Smooth muscle cell (in vitro differentiated cells): ENCODE results near the gene NGEF. TPM values are rescaled to one million over a fixed set of nuclear protein-coding genes. Genes with fewer than 3 reads are reported as not detected.

Experiments used
- DNase-seq: peaks from one replicate; lab custom pipeline; 2025; ENCODE audit not compliant: unreplicated experiment; lab: John Stamatoyannopoulos, UW
- H2AFZ ChIP-seq: fragments of 200-600 bp; sonication (generic); 2 replicates; pipeline ENCODE4 v1.6.0; 2016; ENCODE audit warnings: antibody characterized with exemption, low read depth, mild to moderate bottlenecking
- H3F3A ChIP-seq: fragments of 200-600 bp; sonication (generic); 2 replicates; pipeline ENCODE4 v1.6.0; 2017; ENCODE audit warnings: antibody characterized with exemption, low read depth
- H3K27ac ChIP-seq: fragments of 200-600 bp; sonication (generic); 2 replicates; pipeline ENCODE4 v1.5.1; 2016; ENCODE audit warnings: low read depth, mild to moderate bottlenecking
- H3K27me3 ChIP-seq: fragments of 200-600 bp; sonication (generic); 2 replicates; pipeline ENCODE4 v1.6.1; 2016; ENCODE audit warnings: low read depth, mild to moderate bottlenecking
- H3K36me3 ChIP-seq: fragments of 200-600 bp; sonication (generic); 2 replicates; pipeline ENCODE4 v1.5.1; 2016; ENCODE audit warnings: low read depth
- H3K4me1 ChIP-seq: fragments of 200-600 bp; sonication (generic); 2 replicates; pipeline ENCODE4 v1.5.1; 2016; ENCODE audit warnings: low read depth
- H3K4me2 ChIP-seq: fragments of 200-600 bp; sonication (generic); 2 replicates; pipeline ENCODE4 v1.6.0; 2016; ENCODE audit warnings: mild to moderate bottlenecking
- H3K4me3 ChIP-seq: fragments of 200-600 bp; sonication (generic); 2 replicates; pipeline ENCODE4 v1.5.1; 2016; ENCODE audit warnings: mild to moderate bottlenecking
- H3K79me2 ChIP-seq: fragments of 200-600 bp; sonication (generic); 2 replicates; pipeline ENCODE4 v1.6.0; 2016; ENCODE audit warnings: low read depth, mild to moderate bottlenecking
- H3K9ac ChIP-seq: fragments of 200-600 bp; sonication (generic); 2 replicates; pipeline ENCODE4 v1.6.0; 2016; ENCODE audit warnings: low read depth
- H3K9me3 ChIP-seq: fragments of 200-600 bp; sonication (generic); replicated peaks from 2 replicates; pipeline ENCODE4 v1.5.1; 2016; ENCODE audit warnings: low read depth
- H4K20me1 ChIP-seq: fragments of 200-600 bp; sonication (generic); 2 replicates; pipeline ENCODE4 v1.6.0; 2016; ENCODE audit warnings: low read depth
- CTCF ChIP-seq: fragments of 200-600 bp; sonication (generic); IDR thresholded peaks from 2 replicates; pipeline ENCODE4 v1.5.1; 2017; ENCODE audit warnings: borderline replicate concordance, mild to moderate bottlenecking, antibody characterized with exemption; ENCODE audit not compliant: insufficient read depth, poor library complexity, severe bottlenecking
- WGBS: methylation state at CpG from one replicate; pipeline ENCODE4 v1.1.7; 2016; ENCODE audit warnings: low lambda C conversion rate; 5-methylcytosine and 5-hydroxymethylcytosine counted together
- polyA plus RNA-seq: library from polyadenylated mRNA; unstranded; fragments of >200 nt; fragmentation: Nextera tagmentation; extraction: Ambion mirVana; gene quantifications from 2 replicates; pipeline ENCODE4 v1.2.1, GENCODE V29; 2016
- total RNA-seq: library from RNA; depleted of rRNA; stranded (reverse); fragments of >200 nt; gene quantifications from 2 replicates; pipeline ENCODE4 v1.2.3, GENCODE V29; 2014

Gene NGEF
- total and polyA plus RNA-seq, 2 experiments from 2014 or later = 0.09 TPM; not detected in 1

- H3K79me2 ChIP-seq = no peaks in the 10 kb centered on the region
- no peaks in the 10 kb centered on the region for H3K36me3 ChIP-seq
- no peak overlapping the region for H3K27ac ChIP-seq
- no peak overlapping the region for H3K4me2 ChIP-seq
- WGBS = 88% methylated on average over 20 of the region's 20 CpGs
- DNase-seq = no peak
- no peaks in the 10 kb centered on the region for H3K27me3 ChIP-seq
- no peak for TF ChIP-seq CTCF
- H3K4me1 ChIP-seq = no peaks in the 10 kb centered on the region
- H3K9ac ChIP-seq = no peak overlapping the region
- no peak overlapping the region for H2AFZ ChIP-seq
- H3F3A ChIP-seq = no peaks in the 10 kb centered on the region
- H4K20me1 ChIP-seq = no peaks in the 10 kb centered on the region
- no peak overlapping the region for H3K4me3 ChIP-seq
- H3K9me3 ChIP-seq = no peaks in the 10 kb centered on the region
Measured at GRCh38 chr2:232976666-232977437, 36.2 kb downstream of the NGEF start.

GRCh38 chr2:232976176-232976575, 36.9 kb downstream of the NGEF start:
- Histone ChIP-seq H4K20me1 (no peaks in the 10 kb centered on the region), H3K27me3 (no peaks in the 10 kb centered on the region), H3K4me2 (no peak overlapping the region), H3K4me3 (no peak overlapping the region), H3F3A (no peaks in the 10 kb centered on the region), H3K79me2 (no peaks in the 10 kb centered on the region), H3K27ac (no peak overlapping the region), H3K36me3 (no peaks in the 10 kb centered on the region), H3K9ac (no peak overlapping the region), H3K9me3 (no peaks in the 10 kb centered on the region), H3K4me1 (no peaks in the 10 kb centered on the region), H2AFZ (no peak overlapping the region)
- WGBS = 98% methylated on average over 4 of the region's 4 CpGs
- TF ChIP-seq CTCF = no peak
- no peak for DNase-seq

GRCh38 chr2:232974396-232974795, 38.7 kb downstream of the NGEF start:
- Histone ChIP-seq H3K4me1 (no peaks in the 10 kb centered on the region), H3K4me3 (no peak overlapping the region), H3K79me2 (no peaks in the 10 kb centered on the region), H3K9me3 (no peaks in the 10 kb centered on the region), H3K27ac (no peak overlapping the region), H4K20me1 (no peaks in the 10 kb centered on the region), H3K9ac (no peak overlapping the region), H3K36me3 (no peaks in the 10 kb centered on the region), H3K4me2 (no peak overlapping the region), H3F3A (no peaks in the 10 kb centered on the region), H2AFZ (no peak overlapping the region), H3K27me3 (no peaks in the 10 kb centered on the region)
- DNase-seq = no peak
- TF ChIP-seq CTCF = no peak
- WGBS = 69% methylated on average over 7 of the region's 7 CpGs

GRCh38 chr2:232973796-232974195, 39.3 kb downstream of the NGEF start:
- no peaks in the 10 kb centered on the region for H3K79me2 ChIP-seq
- TF ChIP-seq CTCF = no peak
- WGBS = 88% methylated on average over 3 of the region's 3 CpGs
- no peaks in the 10 kb centered on the region for H3K9me3 ChIP-seq
- no peaks in the 10 kb centered on the region for H3K4me1 ChIP-seq
- H3K9ac ChIP-seq = no peak overlapping the region
- no peak overlapping the region for H3K4me3 ChIP-seq
- no peak overlapping the region for H3K4me2 ChIP-seq
- H3F3A ChIP-seq = no peaks in the 10 kb centered on the region
- no peak overlapping the region for H2AFZ ChIP-seq
- H4K20me1 ChIP-seq = no peaks in the 10 kb centered on the region
- no peak overlapping the region for H3K27ac ChIP-seq
- no peaks in the 10 kb centered on the region for H3K27me3 ChIP-seq
- DNase-seq = no peak
- no peaks in the 10 kb centered on the region for H3K36me3 ChIP-seq
